Keratinocyte (primary cell): ENCODE results near the gene CSMD2. TPM values are rescaled to one million over a fixed set of nuclear protein-coding genes. Genes with fewer than 3 reads are reported as not detected.
"Not testable (repeated sequence)": the region's sequence is repeated elsewhere in the genome, so short reads cannot be mapped to it uniquely, and the experiment has no call there.

ENCODE experiments used
- DNase-seq: peaks from one replicate; pipeline ENCODE4 v3.0.0-alpha.2; 2011; ENCODE audit warnings: low read depth, missing footprints, low spot score
- FAIRE-seq: peaks from 2 replicates; lab custom pipeline; 2011; peaks lifted over from hg19 to GRCh38; lab: Jason Lieb, UNC
- H2AFZ ChIP-seq: 2 replicates; pipeline ENCODE4 v1.6.0; 2012; ENCODE audit warnings: low read length, control low read depth, inconsistent platforms; ENCODE audit not compliant: control insufficient read depth
- H3K27ac ChIP-seq: 2 replicates; pipeline ENCODE4 v1.5.1; 2011; ENCODE audit warnings: low read length; ENCODE audit not compliant: control insufficient read depth, insufficient read depth
- H3K27me3 ChIP-seq: 3 replicates; pipeline ENCODE4 v1.6.0; 2011; ENCODE audit warnings: low read length; ENCODE audit not compliant: control insufficient read depth, insufficient read depth; ENCODE audit errors: extremely low read depth
- H3K36me3 ChIP-seq, 2 experiments: 2 replicates in 1 of 2; 3 replicates in 1 of 2; pipeline ENCODE4 v1.5.1; 2011; ENCODE audit warnings: low read length in 2 of 2, mild to moderate bottlenecking in 1 of 2; ENCODE audit not compliant: control insufficient read depth in 2 of 2, insufficient read depth in 2 of 2; ENCODE audit errors: extremely low read depth in 1 of 2
- H3K4me1 ChIP-seq: 3 replicates; pipeline ENCODE4 v1.5.1; 2011; ENCODE audit warnings: low read length; ENCODE audit not compliant: control insufficient read depth, insufficient read depth; ENCODE audit errors: extremely low read depth
- H3K4me2 ChIP-seq: 3 replicates; pipeline ENCODE4 v1.6.0; 2011; ENCODE audit warnings: low read depth, low read length; ENCODE audit not compliant: control insufficient read depth, insufficient read depth; ENCODE audit errors: extremely low read depth
- H3K4me3 ChIP-seq, 3 experiments: fragments of 200-600 bp in 1 of 3; sonication (generic) in 1 of 3; 2 replicates in 2 of 3; 3 replicates in 1 of 3; pipeline ENCODE4 v1.5.1; 2011 to 2016; ENCODE audit warnings: low read length in 3 of 3, mild to moderate bottlenecking in 3 of 3, control low read depth in 2 of 3, inconsistent platforms in 1 of 3, low read depth in 1 of 3, mixed read lengths in 1 of 3, mixed run types in 1 of 3, moderate library complexity in 1 of 3; ENCODE audit not compliant: control insufficient read depth in 2 of 3, insufficient read depth in 2 of 3; ENCODE audit errors: extremely low read depth in 1 of 3
- H3K79me2 ChIP-seq: 2 replicates; pipeline ENCODE4 v1.6.0; 2012; ENCODE audit warnings: low read length; ENCODE audit not compliant: control insufficient read depth, insufficient read depth
- H3K9ac ChIP-seq: 3 replicates; pipeline ENCODE4 v1.6.0; 2011; ENCODE audit warnings: low read length; ENCODE audit not compliant: control insufficient read depth, insufficient read depth; ENCODE audit errors: extremely low read depth
- H3K9me1 ChIP-seq: 3 replicates; pipeline ENCODE4 v1.6.0; 2011; ENCODE audit warnings: low read length; ENCODE audit not compliant: control insufficient read depth, insufficient read depth; ENCODE audit errors: extremely low read depth
- H3K9me3 ChIP-seq: 2 replicates; pipeline ENCODE4 v1.5.1; 2012; ENCODE audit warnings: low read depth, low read length; ENCODE audit not compliant: control insufficient read depth
- H4K20me1 ChIP-seq: 3 replicates; pipeline ENCODE4 v1.6.0; 2011; ENCODE audit warnings: low read length; ENCODE audit not compliant: control insufficient read depth, insufficient read depth; ENCODE audit errors: extremely low read depth
- CTCF ChIP-seq, 3 experiments: IDR thresholded peaks in 1 of 3; conservative IDR thresholded peaks in 1 of 3; optimal IDR thresholded peaks in 1 of 3; 2 replicates in 2 of 3; 3 replicates in 1 of 3; pipeline versions ENCODE3 to v1.5.1; 2011; ENCODE audit warnings: low read length in 3 of 3, mild to moderate bottlenecking in 3 of 3, moderate library complexity in 2 of 3, control low read depth in 1 of 3, inconsistent platforms in 1 of 3; ENCODE audit not compliant: insufficient read depth in 2 of 3; ENCODE audit errors: extremely low read depth in 1 of 3
- EZH2 ChIP-seq: IDR thresholded peaks from one replicate; pipeline ENCODE4 v1.6.1; 2012; ENCODE audit warnings: inconsistent platforms, mild to moderate bottlenecking, low read length, moderate library complexity
- dilution Hi-C: fragments of 300-500 bp; cut with MboI; formaldehyde crosslinking; loops from one replicate; pipeline ENCODE4 v1.7.0; 2020; ENCODE audit warnings: low sequenced_read_pairs; ENCODE audit not compliant: extremely low pct_ligation_motif_present
- polyA plus RNA-seq, 5 experiments: library from polyadenylated mRNA; depleted of rRNA in 3 of 5; stranded (reverse) in 3 of 5; stranded (forward) in 1 of 5; unstranded in 1 of 5; fragments of >200 nt; gene quantifications; 1 replicate in 1 of 5; 2 replicates in 3 of 5; 3 replicates in 1 of 5; pipeline versions ENCODE4 v1.2.1 to v1.2.3, GENCODE V29; 2011 to 2012; ENCODE audit warnings: missing spikeins in 2 of 5, low read depth in 1 of 5, low replicate concordance in 1 of 5

The CSMD2 gene
- polyA plus RNA-seq, 1 donor (not counting 4 experiments of a cell fraction or from before 2014, with no cell fraction given), result 2.0 TPM

- DNase-seq (no peak), FAIRE-seq (no peak)
- H3K4me3 ChIP-seq, result no peak overlapping the region
- no peaks in the 10 kb centered on the region for H3K9me1 ChIP-seq
- H3K9ac ChIP-seq, result no peak overlapping the region
- no peak overlapping the region for H3K27ac ChIP-seq
- H3K79me2 ChIP-seq, result no peaks in the 10 kb centered on the region
- H2AFZ ChIP-seq, result no peak overlapping the region
- no peaks in the 10 kb centered on the region for H3K27me3 ChIP-seq
- no peaks in the 10 kb centered on the region for H3K36me3 ChIP-seq
- H4K20me1 ChIP-seq, result no peaks in the 10 kb centered on the region
- dilution Hi-C loops, result no loop called here
- H3K9me3 ChIP-seq, result no peaks in the 10 kb centered on the region
- no peaks in the 10 kb centered on the region for H3K4me1 ChIP-seq
- no peak overlapping the region for H3K4me2 ChIP-seq
- TF ChIP-seq EZH2 (no peak), CTCF (optimal IDR thresholded peaks at IDR 0.05 in 1 of 3, IDR thresholded peaks at IDR 0.05 in 1 of 3, conservative IDR thresholded peaks at IDR 0.05 in 1 of 3; ENCODE audit: extremely low read depth in 1 of 3, insufficient read depth in 2 of 3, low read length in 3 of 3) (no peak)
Measured at GRCh38 chr1:33515112-33515511, 649.9 kb downstream of the CSMD2 start.

DNA sequence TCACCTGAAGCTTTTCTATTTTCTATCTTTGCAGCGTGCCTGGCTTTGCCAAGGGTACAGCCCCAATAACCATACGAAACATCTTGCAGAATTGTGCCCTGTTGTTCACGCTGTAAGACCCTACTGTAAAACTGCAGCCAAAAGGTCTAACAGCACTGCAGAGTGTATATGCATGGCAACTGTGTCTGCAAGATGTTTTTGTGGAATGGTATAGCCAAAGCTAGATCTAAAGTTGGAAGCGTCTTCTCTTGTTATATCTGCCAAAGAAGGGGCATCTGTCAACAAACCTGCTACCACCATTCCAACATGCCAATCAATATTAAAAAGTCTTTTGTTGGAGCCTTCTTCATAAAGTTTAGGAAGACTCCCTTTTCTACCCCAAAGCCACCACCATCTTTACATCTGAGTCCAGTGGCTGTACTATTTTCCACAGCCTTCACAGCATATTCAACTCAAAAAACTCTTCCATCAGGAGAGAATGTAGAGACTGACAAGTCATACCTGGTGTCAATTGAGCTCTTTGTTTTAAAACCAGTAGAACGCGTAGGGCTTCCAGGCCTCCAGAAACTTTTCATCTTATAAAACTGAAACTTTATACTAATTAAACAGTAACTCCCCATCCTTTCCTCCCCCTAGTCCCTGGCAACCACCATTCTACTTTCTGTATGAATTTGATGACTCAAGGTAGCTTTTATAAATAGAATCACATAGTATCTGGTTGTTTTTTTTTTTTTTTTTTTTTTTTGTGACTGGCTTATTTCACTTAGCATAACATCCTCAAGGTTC is 652.6 kb downstream of the CSMD2 start:
- dilution Hi-C loops, result no loop called here
- Histone ChIP-seq H3K4me1 (no peaks in the 10 kb centered on the region), H3K79me2 (no peaks in the 10 kb centered on the region), H3K4me3 (no peak overlapping the region), H3K9me3 (no peaks in the 10 kb centered on the region), H3K4me2 (no peak overlapping the region), H3K36me3 (no peaks in the 10 kb centered on the region), H3K27ac (no peak overlapping the region), H3K27me3 (no peaks in the 10 kb centered on the region), H4K20me1 (no peaks in the 10 kb centered on the region), H3K9ac (no peak overlapping the region), H2AFZ (no peak overlapping the region), H3K9me1 (no peaks in the 10 kb centered on the region)
- no peak for TF ChIP-seq CTCF (optimal IDR thresholded peaks at IDR 0.05 in 1 of 3, IDR thresholded peaks at IDR 0.05 in 1 of 3, conservative IDR thresholded peaks at IDR 0.05 in 1 of 3; ENCODE audit: extremely low read depth in 1 of 3, insufficient read depth in 2 of 3, low read length in 3 of 3)
- no peak for TF ChIP-seq EZH2
- FAIRE-seq (no peak), DNase-seq (no peak)

- FAIRE-seq, H3K9ac ChIP-seq, H3K27ac ChIP-seq, H3K9me3 ChIP-seq, H3K4me2 ChIP-seq, DNase-seq, H2AFZ ChIP-seq, H4K20me1 ChIP-seq, dilution Hi-C loops, H3K9me1 ChIP-seq, H3K4me1 ChIP-seq, H3K4me3 ChIP-seq, H3K27me3 ChIP-seq, H3K79me2 ChIP-seq, H3K36me3 ChIP-seq: not testable (repeated sequence)
Measured at GRCh38 chr1:33509276-33509675, 655.8 kb downstream of the CSMD2 start.
